Gastroesophageal sphincter (tissue), 4 donors: ENCODE measurements around the gene MOB3C. TPM values are rescaled to one million over a fixed set of nuclear protein-coding genes. Genes with fewer than 3 reads are reported as not detected.

Experiments used
- ATAC-seq: fragments of 150-250 bp; one replicate; pipeline ENCODE4 v1.9.1; 2016; ENCODE audit warnings: mild to moderate bottlenecking, moderate library complexity
- H3K27ac ChIP-seq, 4 donors: fragments of 200-600 bp; sonication (generic) in 3 of 4; 1 replicate in 3 of 4; 2 replicates in 1 of 4; pipeline ENCODE4 v1.5.1; 2016 to 2019
- H3K27me3 ChIP-seq: fragments of 200-600 bp; sonication (generic); one replicate; pipeline ENCODE4 v1.5.1; 2019
- H3K36me3 ChIP-seq, 2 donors: fragments of 200-600 bp; sonication (generic); one replicate each; pipeline ENCODE4 v1.5.1; 2019; ENCODE audit warnings: control low read depth in 1 of 2
- H3K4me1 ChIP-seq, 3 donors: fragments of 200-600 bp; sonication (generic); 1 replicate in 2 of 3; 2 replicates in 1 of 3; pipeline ENCODE4 v1.5.1; 2016 to 2019; ENCODE audit warnings: control low read depth in 2 of 3
- H3K4me3 ChIP-seq, 2 donors: fragments of 200-600 bp; sonication (generic); one replicate each; pipeline ENCODE4 v1.5.1; 2019; ENCODE audit warnings: mild to moderate bottlenecking in 1 of 2, moderate library complexity in 1 of 2
- H3K9me3 ChIP-seq, 3 donors: fragments of 200-600 bp; sonication (generic); one replicate each; pipeline ENCODE4 v1.5.1; 2017 to 2019; ENCODE audit warnings: control low read depth in 2 of 3
- EP300 ChIP-seq: sonication (generic); formaldehyde crosslinking; IDR thresholded peaks from one replicate; pipeline ENCODE4 v1.6.1; 2017; ENCODE audit warnings: antibody characterized with exemption, mild to moderate bottlenecking
- POLR2A ChIP-seq, 2 donors: fragments of 450-650 bp; IDR thresholded peaks; one replicate each; pipeline ENCODE4 v1.6.1; 2017; ENCODE audit warnings: antibody characterized with exemption in 2 of 2, mild to moderate bottlenecking in 2 of 2, moderate library complexity in 1 of 2
- POLR2AphosphoS5 ChIP-seq: sonication (generic); formaldehyde crosslinking; IDR thresholded peaks from one replicate; pipeline ENCODE4 v1.6.1; 2017; ENCODE audit warnings: antibody characterized with exemption
- WGBS, 2 donors: methylation state at CpG; one replicate each; pipeline ENCODE4 v1.1.5; 2018; ENCODE audit warnings: low coverage in 1 of 2; 5-methylcytosine and 5-hydroxymethylcytosine counted together
- total RNA-seq, 4 donors: library from RNA; depleted of rRNA; stranded (reverse); fragments of >200 nt; gene quantifications; one replicate each; pipeline ENCODE4 v1.1.0, GENCODE V29; 2016
- TF ChIP-seq, protein P1 (sequence below), 4 experiments: fragments of 200-600 bp in 2 of 4; fragments of 450-650 bp in 2 of 4; sonication (generic) in 1 of 4; IDR thresholded peaks; one replicate each; pipeline ENCODE4 v1.5.1; 2017 to 2019; ENCODE audit warnings: antibody characterized with exemption in 4 of 4, mild to moderate bottlenecking in 2 of 4, moderate library complexity in 2 of 4

Gene MOB3C
- total RNA-seq, 4 donors from 2014 or later: 20.7 to 28.3 (median 23.2) TPM

GRCh38 chr1:46596846-46597245, 19.8 kb downstream of the MOB3C start:
- Histone ChIP-seq H3K9me3 (no peaks in the 10 kb centered on the region), H3K4me1 (peaks cover 0 to 43% (median 14%) of the 10 kb centered on the region in 3 donors), H3K27me3 (no peaks in the 10 kb centered on the region), H3K27ac (no peak overlapping the region), H3K36me3 (peaks cover 0 to 26% of the 10 kb centered on the region in 2 donors), H3K4me3 (no peak overlapping the region)
- ATAC-seq: no peak
- WGBS, 2 donors: 75 to 100% methylated on average over 2 to 3 of the region's 3 CpGs
- no peak for TF ChIP-seq POLR2A (IDR thresholded peaks at IDR 0.05)
- no peak for TF ChIP-seq EP300

DNA sequence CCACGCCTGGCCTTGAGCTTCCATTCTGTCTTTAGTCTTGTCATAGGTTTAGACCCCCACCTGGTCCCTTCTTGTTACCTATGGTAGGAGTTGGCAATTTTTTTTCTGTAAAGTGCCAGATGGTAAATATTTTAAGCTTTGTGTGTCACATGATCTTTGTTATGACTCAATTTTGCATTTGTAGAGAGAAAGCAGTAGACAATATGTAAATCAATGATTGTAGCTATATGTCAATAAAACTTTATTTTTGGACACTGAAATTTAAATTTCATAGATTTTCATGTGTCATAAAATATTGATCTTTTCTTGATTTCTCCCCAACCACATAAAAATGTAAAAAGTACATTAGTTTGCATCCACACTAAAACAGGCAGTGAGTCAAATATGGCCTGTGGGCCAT, 20.6 kb downstream of the MOB3C start:
- H3K36me3 ChIP-seq: peaks cover 0 to 35% of the 10 kb centered on the region in 2 donors
- peaks cover 0 to 35% (median 10%) of the 10 kb centered on the region in 3 donors for H3K4me1 ChIP-seq
- peak overlapping the region in 3 of 4 donors; percentile 6 to 62 (median 19) for H3K27ac ChIP-seq
- H3K27me3 ChIP-seq: no peaks in the 10 kb centered on the region
- TF ChIP-seq POLR2AphosphoS5 (no peak), EP300 (no peak), POLR2A (IDR thresholded peaks at IDR 0.05) (no peak)
- TF ChIP-seq, protein P1, sequence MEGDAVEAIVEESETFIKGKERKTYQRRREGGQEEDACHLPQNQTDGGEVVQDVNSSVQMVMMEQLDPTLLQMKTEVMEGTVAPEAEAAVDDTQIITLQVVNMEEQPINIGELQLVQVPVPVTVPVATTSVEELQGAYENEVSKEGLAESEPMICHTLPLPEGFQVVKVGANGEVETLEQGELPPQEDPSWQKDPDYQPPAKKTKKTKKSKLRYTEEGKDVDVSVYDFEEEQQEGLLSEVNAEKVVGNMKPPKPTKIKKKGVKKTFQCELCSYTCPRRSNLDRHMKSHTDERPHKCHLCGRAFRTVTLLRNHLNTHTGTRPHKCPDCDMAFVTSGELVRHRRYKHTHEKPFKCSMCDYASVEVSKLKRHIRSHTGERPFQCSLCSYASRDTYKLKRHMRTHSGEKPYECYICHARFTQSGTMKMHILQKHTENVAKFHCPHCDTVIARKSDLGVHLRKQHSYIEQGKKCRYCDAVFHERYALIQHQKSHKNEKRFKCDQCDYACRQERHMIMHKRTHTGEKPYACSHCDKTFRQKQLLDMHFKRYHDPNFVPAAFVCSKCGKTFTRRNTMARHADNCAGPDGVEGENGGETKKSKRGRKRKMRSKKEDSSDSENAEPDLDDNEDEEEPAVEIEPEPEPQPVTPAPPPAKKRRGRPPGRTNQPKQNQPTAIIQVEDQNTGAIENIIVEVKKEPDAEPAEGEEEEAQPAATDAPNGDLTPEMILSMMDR (IDR thresholded peaks at IDR 0.05): no peak
- no peak overlapping the region for H3K4me3 ChIP-seq
- H3K9me3 ChIP-seq: no peaks in the 10 kb centered on the region
- no peak for ATAC-seq
- 100% methylated on average over 1 of the region's 1 CpG; no CpG with 5 or more reads in 1 of the 2 donors for WGBS, 2 donors

DNA sequence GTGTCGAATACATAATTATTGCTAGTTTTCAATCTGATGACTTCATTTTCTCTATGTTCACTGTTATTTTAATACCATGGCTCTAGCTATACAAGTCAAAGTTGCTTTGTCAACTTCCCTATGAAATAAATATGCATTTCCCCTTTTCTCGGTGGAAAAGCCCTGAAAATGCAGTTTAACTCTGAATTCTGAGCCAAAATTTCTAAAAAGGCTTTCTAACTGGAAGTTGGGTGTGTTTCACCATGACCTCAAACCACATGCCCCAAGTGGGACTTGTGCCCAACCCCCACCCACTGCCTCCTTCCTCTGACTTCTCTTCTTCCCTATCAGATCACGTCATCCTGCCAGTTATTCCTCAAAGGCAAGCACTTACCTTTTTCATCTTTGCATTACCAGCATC, 21.5 kb downstream of the MOB3C start:
- Histone ChIP-seq H3K36me3 (peaks cover 0 to 44% of the 10 kb centered on the region in 2 donors), H3K4me3 (no peak overlapping the region), H3K27ac (peak overlapping the region in 3 of 4 donors; percentile 19 to 64 (median 62)), H3K4me1 (peaks cover 0 to 28% (median 10%) of the 10 kb centered on the region in 3 donors), H3K27me3 (no peaks in the 10 kb centered on the region), H3K9me3 (no peaks in the 10 kb centered on the region)
- TF ChIP-seq EP300 (no peak), POLR2AphosphoS5 (no peak), POLR2A (IDR thresholded peaks at IDR 0.05) (no peak)
- TF ChIP-seq, protein P1 (IDR thresholded peaks at IDR 0.05): no peak
- 52 to 68% methylated on average over 3 of the region's 3 CpGs for WGBS, 2 donors
- ATAC-seq: peak; percentile 62

- Histone ChIP-seq H3K27me3 (no peaks in the 10 kb centered on the region), H3K9me3 (no peaks in the 10 kb centered on the region), H3K27ac (peak overlapping the region in 3 of 4 donors; percentile 19 to 64 (median 62)), H3K4me3 (no peak overlapping the region), H3K36me3 (peaks cover 0 to 54% of the 10 kb centered on the region in 2 donors), H3K4me1 (peaks cover 0 to 17% (median 5%) of the 10 kb centered on the region in 3 donors)
- WGBS, 2 donors: 95 to 96% methylated on average over 2 to 3 of the region's 5 CpGs
- no peak for TF ChIP-seq EP300
- TF ChIP-seq POLR2AphosphoS5: no peak
- TF ChIP-seq POLR2A (IDR thresholded peaks at IDR 0.05): no peak
- TF ChIP-seq, protein P1 (IDR thresholded peaks at IDR 0.05): no peak
- ATAC-seq: no peak
These were observed 22.5 kb downstream of the MOB3C start for GRCh38 chr1:46594063-46594462.

- Histone ChIP-seq H3K36me3 (peaks cover 0 to 61% of the 10 kb centered on the region in 2 donors), H3K4me3 (no peak overlapping the region), H3K27ac (no peak overlapping the region), H3K9me3 (no peaks in the 10 kb centered on the region), H3K27me3 (no peaks in the 10 kb centered on the region), H3K4me1 (peaks cover 0 to 12% (median 5%) of the 10 kb centered on the region in 3 donors)
- no peak for ATAC-seq
- TF ChIP-seq POLR2AphosphoS5: no peak
- no peak for TF ChIP-seq POLR2A (IDR thresholded peaks at IDR 0.05)
- TF ChIP-seq EP300: no peak
- TF ChIP-seq, protein P1 (IDR thresholded peaks at IDR 0.05): no peak
- 83 to 92% methylated on average over 3 to 4 of the region's 4 CpGs for WGBS, 2 donors
These were observed 23.8 kb downstream of the MOB3C start for GRCh38 chr1:46592823-46593222.
